Naive thymus-derived CD4-positive, alpha-beta T cell (primary cell): ENCODE results near the gene ENTPD8. TPM values are rescaled to one million over a fixed set of nuclear protein-coding genes. Genes with fewer than 3 reads are reported as not detected.

ENCODE experiments used
- microRNA-seq: library from miRNA; unstranded; fragments of <30 nt; microRNA quantifications from one replicate; pipeline ENCODE4 v1.2.0, GENCODE V29; 2022; ENCODE audit warnings: borderline microRNAs expressed
- polyA plus RNA-seq, 2 donors: library from polyadenylated mRNA; unstranded; fragments of 300-500 nt; fragmentation: Illumina TruSeq; gene quantifications; one replicate each; pipeline ENCODE4 v1.2.3, GENCODE V29; 2021
- total RNA-seq, 6 experiments: library from RNA in 5 of 6; stranded (reverse) in 5 of 6; gene quantifications; 1 replicate in 5 of 6; 2 replicates in 1 of 6; pipeline ENCODE4 v1.2.3 and lab custom pipeline; 2021 to 2026

The ENTPD8 gene
- total and polyA plus RNA-seq, 7 experiments from 2014 or later, result not detected

Small RNAs within 50 kb of the gene (microRNA-seq; reads per million reads assigned to microRNA genes)
- gene MIR7114, result not detected

Other genes starting within 250 kb of the ENTPD8 start
- gene TPRN, start 240.6 kb downstream of the ENTPD8 start, total RNA-seq, result 10 to 100 TPM in 1 of 5 experiments, 1 to 10 TPM in 4; 7.1 to 13.5 (median 8.5) TPM
- under 1 TPM; 0.35 to 0.54 TPM for gene TPRN, start 240.6 kb downstream of the ENTPD8 start, polyA plus RNA-seq
- 10 to 100 TPM; 22.6 to 43.2 (median 34.7) TPM for gene TMEM203, start 235.7 kb downstream of the ENTPD8 start, total RNA-seq
- 100 to 1,000 TPM; 156 to 172 TPM for gene TMEM203, start 235.7 kb downstream of the ENTPD8 start, polyA plus RNA-seq
- gene NDOR1, start 235.7 kb downstream of the ENTPD8 start, total RNA-seq, result 10 to 100 TPM; 32.2 to 42.0 (median 34.0) TPM
- gene NDOR1, start 235.7 kb downstream of the ENTPD8 start, polyA plus RNA-seq, result 10 to 100 TPM in 1 of 2 donors, 1 to 10 TPM in 1; 4.5 to 10.3 TPM
- 1 to 10 TPM in 4 of 5 experiments, under 1 TPM in 1; 0.85 to 4.3 (median 1.2) TPM for gene RNF208, start 219.1 kb downstream of the ENTPD8 start, total RNA-seq
- gene RNF208, start 219.1 kb downstream of the ENTPD8 start, polyA plus RNA-seq, result not detected
- gene CYSRT1, start 216.2 kb downstream of the ENTPD8 start, total RNA-seq, result under 1 TPM in 3 of 5 experiments, not detected in 2; 0.45 to 0.63 (median 0.46) TPM
- gene CYSRT1, start 216.2 kb downstream of the ENTPD8 start, polyA plus RNA-seq, result under 1 TPM in 1 of 2 donors, not detected in 1; 0.52 TPM
- gene RNF224, start 213.9 kb downstream of the ENTPD8 start, total RNA-seq, result under 1 TPM in 1 of 5 experiments, not detected in 4; 0.12 TPM
- gene RNF224, start 213.9 kb downstream of the ENTPD8 start, polyA plus RNA-seq, result not detected
- under 1 TPM in 2 of 5 experiments, not detected in 3; 0.16 TPM for gene SLC34A3, start 210.5 kb downstream of the ENTPD8 start, total RNA-seq
- gene SLC34A3, start 210.5 kb downstream of the ENTPD8 start, polyA plus RNA-seq, result not detected
- 100 to 1,000 TPM in 1 of 5 experiments, 10 to 100 TPM in 4; 44.2 to 260 (median 87.5) TPM for gene TUBB4B, start 200.1 kb downstream of the ENTPD8 start, total RNA-seq
- 10 to 100 TPM; 17.5 to 49.9 TPM for gene TUBB4B, start 200.1 kb downstream of the ENTPD8 start, polyA plus RNA-seq
- not detected for gene STPG3, start 190.1 kb downstream of the ENTPD8 start, total RNA-seq
- not detected for gene STPG3, start 190.1 kb downstream of the ENTPD8 start, polyA plus RNA-seq
- gene NELFB, start 186.0 kb downstream of the ENTPD8 start, total RNA-seq, result 10 to 100 TPM; 33.4 to 64.2 (median 38.9) TPM
- 10 to 100 TPM; 22.9 to 36.5 TPM for gene NELFB, start 186.0 kb downstream of the ENTPD8 start, polyA plus RNA-seq
- 10 to 100 TPM in 2 of 5 experiments, 1 to 10 TPM in 2, under 1 TPM in 1; 0.84 to 16.6 (median 2.3) TPM for gene TOR4A, start 163.6 kb downstream of the ENTPD8 start, total RNA-seq
- under 1 TPM in 1 of 2 donors, not detected in 1; 0.07 TPM for gene TOR4A, start 163.6 kb downstream of the ENTPD8 start, polyA plus RNA-seq
- 1 to 10 TPM in 3 of 5 experiments, under 1 TPM in 2; 0.70 to 2.7 (median 1.7) TPM for gene NRARP, start 139.1 kb downstream of the ENTPD8 start, total RNA-seq
- gene NRARP, start 139.1 kb downstream of the ENTPD8 start, polyA plus RNA-seq, result not detected
- 10 to 100 TPM; 11.7 to 27.2 (median 24.7) TPM for gene EXD3, start 18.2 kb downstream of the ENTPD8 start, total RNA-seq
- 1 to 10 TPM; 3.5 to 7.6 TPM for gene EXD3, start 18.2 kb downstream of the ENTPD8 start, polyA plus RNA-seq
- 10 to 100 TPM in 2 of 5 experiments, 1 to 10 TPM in 2, under 1 TPM in 1; 0.94 to 11.1 (median 6.0) TPM for gene NOXA1, start 18.0 kb downstream of the ENTPD8 start, total RNA-seq
- gene NOXA1, start 18.0 kb downstream of the ENTPD8 start, polyA plus RNA-seq, result 1 to 10 TPM in 1 of 2 donors, under 1 TPM in 1; 0.73 to 2.6 TPM
- gene NSMF, start 18.0 kb upstream of the ENTPD8 start, total RNA-seq, result 10 to 100 TPM; 22.9 to 92.0 (median 57.3) TPM
- gene NSMF, start 18.0 kb upstream of the ENTPD8 start, polyA plus RNA-seq, result 10 to 100 TPM; 10.9 to 21.4 TPM
- 10 to 100 TPM in 3 of 5 experiments, 1 to 10 TPM in 2; 4.9 to 28.9 (median 16.2) TPM for gene PNPLA7, start 109.0 kb upstream of the ENTPD8 start, total RNA-seq
- gene PNPLA7, start 109.0 kb upstream of the ENTPD8 start, polyA plus RNA-seq, result 1 to 10 TPM; 2.7 TPM
- 100 to 1,000 TPM in 1 of 5 experiments, 10 to 100 TPM in 4; 41.1 to 102 (median 53.9) TPM for gene MRPL41, start 110.5 kb upstream of the ENTPD8 start, total RNA-seq
- 10 to 100 TPM; 36.3 to 41.1 TPM for gene MRPL41, start 110.5 kb upstream of the ENTPD8 start, polyA plus RNA-seq
- gene DPH7, start 137.6 kb upstream of the ENTPD8 start, total RNA-seq, result 10 to 100 TPM; 43.4 to 77.5 (median 49.9) TPM
- 10 to 100 TPM; 29.7 to 45.3 TPM for gene DPH7, start 137.6 kb upstream of the ENTPD8 start, polyA plus RNA-seq
- 10 to 100 TPM; 13.3 to 32.4 (median 26.6) TPM for gene ZMYND19, start 149.2 kb upstream of the ENTPD8 start, total RNA-seq
- gene ZMYND19, start 149.2 kb upstream of the ENTPD8 start, polyA plus RNA-seq, result 1 to 10 TPM; 4.5 to 9.8 TPM
- 100 to 1,000 TPM in 1 of 5 experiments, 10 to 100 TPM in 4; 53.7 to 126 (median 82.6) TPM for gene ARRDC1, start 164.3 kb upstream of the ENTPD8 start, total RNA-seq
- 10 to 100 TPM; 35.2 to 56.3 TPM for gene ARRDC1, start 164.3 kb upstream of the ENTPD8 start, polyA plus RNA-seq
- gene EHMT1, start 177.6 kb upstream of the ENTPD8 start, total RNA-seq, result 100 to 1,000 TPM; 111 to 132 (median 117) TPM
- gene EHMT1, start 177.6 kb upstream of the ENTPD8 start, polyA plus RNA-seq, result 10 to 100 TPM; 24.7 to 43.0 TPM